Adipose tissue (tissue), 3 donors: ENCODE measurements around the gene BCKDHA. TPM values are rescaled to one million over a fixed set of nuclear protein-coding genes. Genes with fewer than 3 reads are reported as not detected.
A peak's percentile ranks its signal among the peaks of the same experiment; 100 is the strongest.

ENCODE experiments used
- H3K27ac ChIP-seq: one replicate; pipeline ENCODE4 v1.5.1; 2013; ENCODE audit warnings: low read depth, low read length
- WGBS, 3 donors: extraction: QIAGEN DNeasy Blood & Tissue Kit; methylation state at CpG; one replicate each; pipeline ENCODE4 v1.1.7; 2013; 5-methylcytosine and 5-hydroxymethylcytosine counted together
- polyA plus RNA-seq, 3 donors: library from polyadenylated mRNA; stranded (reverse); fragments of 200-250 nt; gene quantifications; one replicate each; pipeline ENCODE4 v1.2.3, GENCODE V29; 2013
- donor health status: healthy with polysubstance abuse.
- donor health status: Bipolar disorder and iron deficiency.
- donor health status: healthy.

The BCKDHA gene
- polyA plus RNA-seq, result 10 to 100 TPM; 42.6 to 61.2 (median 49.3) TPM

DNA sequence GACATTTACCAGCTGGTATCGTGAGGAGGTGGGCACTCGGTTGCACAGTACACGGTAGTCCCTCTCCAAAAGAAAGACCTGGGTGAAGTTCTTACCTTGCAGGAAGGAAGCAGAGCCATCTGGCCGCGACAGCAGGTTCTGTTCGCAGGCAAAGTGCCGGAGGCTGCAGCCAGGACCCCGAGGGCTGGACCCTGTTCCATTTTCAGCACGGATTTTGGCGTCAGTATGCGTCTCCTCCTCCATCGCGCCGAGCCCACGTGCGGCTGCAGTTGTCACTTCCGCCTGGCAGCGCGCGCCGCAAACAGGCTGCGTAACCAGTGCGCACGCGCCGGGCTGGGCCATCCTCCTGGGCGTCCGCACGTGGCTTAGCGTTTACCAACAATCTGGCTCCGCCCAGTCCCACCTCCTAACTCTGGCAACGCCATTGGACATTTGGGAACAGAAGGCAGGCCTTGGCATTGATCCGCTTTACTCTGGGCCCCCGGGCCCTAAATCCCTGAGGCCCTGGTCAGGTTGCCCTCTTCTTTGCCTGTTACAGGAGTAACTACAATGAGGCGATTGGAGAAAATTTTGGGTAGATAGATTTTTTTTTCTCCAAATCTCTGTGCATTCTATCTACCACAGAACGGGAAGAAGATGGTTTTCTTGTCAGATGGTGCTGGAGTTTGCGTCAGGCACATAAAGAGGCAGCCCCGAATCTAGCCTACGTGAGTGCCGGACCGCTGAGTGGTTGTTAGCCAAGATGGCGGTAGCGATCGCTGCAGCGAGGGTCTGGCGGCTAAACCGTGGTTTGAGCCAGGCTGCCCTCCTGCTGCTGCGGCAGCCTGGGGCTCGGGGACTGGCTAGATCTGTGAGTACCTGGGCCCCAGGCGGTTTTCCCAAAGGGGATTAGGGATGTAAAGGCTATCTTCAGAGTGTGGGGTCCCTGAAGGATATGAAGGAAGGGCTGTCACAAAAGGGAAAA lies at the start of gene BCKDHA, which contains the start of gene EXOSC5:
Gene BCKDHA (plus strand): TSS at position 733 of the 964 bp plus-strand sequence. CDS start 10 bp downstream, at position 743.
Gene EXOSC5 (minus strand): TSS at position 274 of the 964 bp plus-strand sequence. CDS start 31 bp downstream, at position 243.
- no peak within 1 kb of the TSS for H3K27ac ChIP-seq
- WGBS, 3 donors, result 0 to 1% (median 0%) methylated on average over 50 of the region's 50 CpGs

DNA sequence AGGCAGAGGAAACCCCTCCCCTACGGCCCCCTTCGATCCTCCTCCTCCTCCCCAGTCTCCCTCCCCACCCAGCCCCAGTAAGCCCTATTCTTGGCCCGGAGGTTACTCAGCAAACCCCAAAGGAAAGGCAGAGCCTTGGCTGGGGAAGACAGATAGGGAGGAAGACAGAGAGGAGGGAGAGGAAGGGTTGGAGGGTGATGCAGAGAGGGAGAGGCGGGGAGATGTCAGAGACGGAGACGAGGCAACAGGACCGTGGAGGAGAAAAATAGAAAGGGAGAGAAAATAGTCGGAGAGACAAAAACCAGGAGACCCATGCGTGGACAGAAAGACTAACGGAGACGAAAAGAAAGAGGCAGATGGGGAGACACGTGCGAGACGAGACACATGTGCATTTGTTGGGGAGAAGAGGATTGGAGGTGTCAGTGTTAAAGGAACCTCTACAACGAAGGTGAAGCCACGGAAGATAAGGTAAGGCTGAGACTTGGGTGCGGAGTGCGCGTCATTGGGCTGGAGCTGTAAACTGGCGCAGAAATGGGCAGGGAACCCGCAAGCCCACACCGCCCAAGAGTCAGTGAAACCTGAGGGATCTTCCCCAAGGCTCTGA lies 46.8 kb upstream of the BCKDHA start:
- 1 to 17% (median 2%) methylated on average over 21 to 22 of the region's 22 CpGs for WGBS, 3 donors

DNA sequence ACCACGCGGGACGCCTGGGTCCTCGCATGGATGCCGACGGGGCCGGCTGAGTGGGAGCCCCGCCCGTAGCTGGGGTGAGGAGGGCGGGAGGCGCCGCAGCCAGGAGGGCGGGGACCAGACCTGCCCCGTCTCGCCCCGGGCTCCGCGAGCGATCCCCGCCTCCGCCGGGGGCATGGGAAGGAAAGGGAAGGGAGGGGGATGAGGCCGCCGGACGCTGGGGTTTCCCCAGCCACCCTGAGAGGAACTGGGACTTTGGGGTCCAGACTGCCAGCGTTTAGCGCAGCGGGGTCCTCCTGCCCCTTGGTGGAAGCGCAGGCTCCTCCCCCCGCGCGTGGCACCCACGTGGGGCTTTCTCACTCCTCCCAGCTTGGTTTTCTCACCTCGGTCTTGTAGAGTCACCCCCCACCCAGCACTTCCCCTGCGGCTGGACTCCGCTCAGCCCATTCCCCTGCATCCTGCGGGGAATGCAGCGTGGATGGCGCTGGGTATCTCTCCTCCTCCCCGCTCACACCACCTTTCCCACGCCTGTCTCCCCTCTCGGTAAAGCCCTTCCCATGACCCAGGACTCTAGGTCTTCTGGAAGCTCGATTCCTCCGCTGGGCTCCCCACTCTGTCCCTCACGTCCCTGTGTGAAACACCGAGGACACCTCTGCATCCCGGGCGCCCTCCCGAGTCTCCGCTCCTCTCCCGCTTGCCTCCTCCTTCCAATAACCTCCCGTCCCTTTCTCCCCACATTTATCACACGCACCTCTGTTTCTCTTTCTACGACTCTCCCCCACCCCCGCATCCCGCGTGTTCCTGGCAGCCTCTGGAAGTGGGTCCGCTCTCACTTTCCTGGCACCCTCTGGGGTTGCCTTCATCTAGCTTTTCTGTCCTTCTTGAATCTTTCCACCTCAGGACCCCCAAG lies 46.0 kb upstream of the BCKDHA start:
- 1% methylated on average over 35 to 58 of the region's 58 CpGs for WGBS, 3 donors
- peak overlapping the region; percentile 7 for H3K27ac ChIP-seq

More for the DNA sequence above, 46.8 kb upstream of the BCKDHA start:
- no peak overlapping the region for H3K27ac ChIP-seq

DNA sequence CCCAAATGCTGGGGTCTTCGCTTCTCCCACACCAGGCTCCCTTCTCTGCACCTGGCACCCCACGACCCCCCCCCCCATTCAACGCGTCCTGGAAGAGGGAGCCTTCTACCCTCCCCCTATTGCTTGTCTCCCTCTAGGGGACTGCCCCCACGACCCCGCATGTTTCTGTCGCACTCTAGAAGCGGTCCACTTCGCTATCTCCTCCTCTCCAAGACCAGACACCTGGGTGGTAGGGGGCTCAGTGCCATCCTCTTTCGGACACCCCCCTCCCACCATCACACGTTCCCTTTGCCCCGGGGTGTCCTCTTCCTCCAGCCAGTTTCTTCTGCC lies 45.4 kb upstream of the BCKDHA start:
- 0 to 2% (median 1%) methylated on average over 12 of the region's 12 CpGs for WGBS, 3 donors
- peak overlapping the region; percentile 7 for H3K27ac ChIP-seq

DNA sequence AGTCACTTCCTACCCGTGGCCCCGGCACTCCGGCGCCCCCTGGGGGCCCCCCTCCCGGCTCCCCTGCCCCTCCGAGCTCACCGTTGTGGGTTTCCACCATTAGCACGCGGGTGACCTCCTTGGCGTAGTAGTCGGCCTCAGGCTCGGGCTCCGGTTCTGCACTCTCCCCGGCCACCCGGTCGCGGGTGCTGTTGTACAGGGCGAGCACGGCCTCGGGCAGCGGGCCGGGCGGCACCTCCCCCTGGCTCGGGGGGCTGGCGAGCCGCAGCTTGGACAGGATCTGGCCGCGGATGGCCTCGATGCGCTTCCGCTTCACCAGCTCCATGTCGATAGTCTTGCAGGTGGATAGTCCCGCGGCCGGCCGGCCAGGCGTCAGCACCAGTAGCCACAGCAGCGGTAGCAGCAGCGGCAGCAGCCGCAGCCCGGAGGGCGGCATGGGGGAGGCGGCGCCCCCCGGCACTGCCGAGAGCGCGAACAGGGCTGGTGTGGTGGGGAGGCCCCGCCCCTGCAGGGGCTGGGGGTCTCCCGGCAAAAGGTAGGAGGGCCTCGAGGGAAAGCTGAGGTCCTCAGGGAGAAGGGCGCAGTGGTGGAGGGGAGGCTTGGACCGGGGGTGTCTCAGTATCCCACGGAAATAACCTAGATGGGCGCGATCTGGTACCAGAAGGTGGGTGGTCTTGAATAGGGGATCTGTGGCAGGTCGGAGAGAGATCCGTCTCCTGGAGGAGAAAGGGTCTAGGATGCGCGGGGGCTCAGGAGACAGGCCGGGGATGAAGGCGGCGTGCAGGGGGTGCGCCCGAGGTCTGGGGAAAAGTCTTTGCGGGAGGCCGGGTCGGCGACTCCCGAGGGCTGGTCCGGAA lies 44.8 kb upstream of the BCKDHA start:
- no peak overlapping the region for H3K27ac ChIP-seq
- WGBS, 3 donors, result 0 to 1% (median 1%) methylated on average over 65 to 71 of the region's 71 CpGs

DNA sequence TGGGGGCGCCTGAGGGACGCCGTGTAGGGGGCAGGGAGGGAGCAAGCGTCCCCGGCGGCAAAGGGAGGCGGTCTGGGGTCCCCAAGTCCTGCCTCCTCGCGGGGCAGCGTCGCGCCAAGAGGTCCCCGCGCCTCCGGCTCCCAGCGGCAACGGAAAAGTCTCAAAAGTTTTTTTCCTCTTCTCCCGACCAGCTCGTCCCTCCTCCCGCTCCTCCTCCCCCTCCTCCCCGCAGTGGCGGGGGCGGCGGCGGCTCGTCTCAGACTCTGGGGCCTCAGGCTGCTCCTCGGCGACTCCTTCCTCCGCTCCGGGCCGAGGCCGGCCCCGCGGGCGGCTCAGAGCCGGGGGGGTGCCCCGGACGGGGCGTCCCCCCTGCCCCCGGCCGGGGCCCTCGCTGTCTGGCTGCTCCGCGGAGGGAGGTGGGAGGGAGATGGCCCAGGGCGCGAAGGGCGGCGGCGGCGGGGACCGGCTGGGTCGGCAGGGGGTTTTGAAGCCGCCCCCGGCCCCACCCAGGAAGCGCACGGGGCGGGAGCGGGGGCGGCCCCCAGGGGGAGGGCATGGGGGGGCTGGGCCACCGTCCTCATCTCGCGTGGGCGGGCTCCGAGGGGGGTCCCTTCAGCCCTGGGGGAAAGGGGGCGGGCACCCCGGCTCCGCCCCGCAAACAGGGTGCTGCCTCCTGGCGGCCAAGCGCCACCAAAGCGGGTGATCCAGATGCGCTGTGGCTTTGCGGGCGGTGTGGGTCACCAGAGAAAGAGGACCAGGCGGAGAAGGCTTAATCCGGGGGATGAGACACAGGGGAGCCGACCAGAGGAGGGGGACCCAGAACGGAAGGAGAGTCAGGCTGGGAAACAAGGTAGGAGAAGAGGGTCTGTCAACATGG lies 43.9 kb upstream of the BCKDHA start, which contains the start of gene TGFB1:
Gene TGFB1 (minus strand): TSS at position 457 of the 877 bp plus-strand sequence. CDS start 878 bp downstream, outside the sequence.
- WGBS, 3 donors, result 1% methylated on average over 44 to 78 of the region's 78 CpGs
- peak within 1 kb of the TSS; percentile 62 for H3K27ac ChIP-seq

DNA sequence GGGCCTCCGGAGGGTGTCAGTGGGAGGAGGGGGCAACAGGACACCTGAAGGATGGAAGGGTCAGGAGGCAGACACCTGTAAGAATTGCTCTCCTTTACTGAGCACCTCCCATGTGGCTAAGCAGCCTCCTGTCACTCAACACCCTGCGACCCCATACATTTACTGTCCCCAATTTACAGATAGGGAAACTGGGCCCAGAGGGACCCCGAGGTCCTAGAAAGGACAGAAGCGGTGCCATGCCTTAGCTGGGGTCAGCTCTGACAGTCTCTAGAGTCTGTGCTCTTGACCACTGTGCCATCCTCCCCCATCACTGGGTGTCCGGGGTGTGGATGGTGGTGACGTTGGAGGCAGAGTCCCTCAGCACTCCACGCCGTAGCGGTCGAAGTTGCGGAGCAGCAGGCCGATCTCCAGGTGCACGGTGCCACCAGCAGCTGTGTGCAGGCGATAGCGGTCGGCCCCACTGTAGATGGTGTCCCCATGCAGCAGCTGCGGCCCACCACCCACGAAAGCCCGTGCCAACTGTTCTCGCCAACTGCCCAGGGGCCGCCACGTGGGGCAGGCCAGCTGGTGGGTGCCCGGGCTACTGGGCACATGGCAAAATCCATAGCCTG lies 43.2 kb upstream of the BCKDHA start:
- no peak overlapping the region for H3K27ac ChIP-seq
- 89 to 92% (median 90%) methylated on average over 23 of the region's 23 CpGs for WGBS, 3 donors

DNA sequence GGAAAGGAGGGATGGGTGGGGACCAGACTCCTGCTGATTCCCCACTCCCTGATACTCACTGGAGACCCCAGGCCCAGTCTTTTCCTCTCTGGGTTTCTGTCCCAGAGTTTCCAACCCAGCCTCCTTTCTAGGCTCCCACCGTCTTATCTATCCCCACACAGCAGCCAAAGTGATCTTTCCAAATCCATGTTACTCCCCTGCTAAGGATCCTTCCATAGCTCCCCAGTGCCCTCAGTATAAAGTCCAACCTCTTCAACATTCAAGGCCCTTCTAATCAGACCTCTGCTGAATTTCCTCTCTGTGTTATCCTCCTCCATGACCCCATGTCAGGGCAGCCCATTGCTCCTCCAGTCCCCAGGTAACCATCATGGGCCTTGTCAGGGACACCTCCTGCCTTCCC lies 42.6 kb upstream of the BCKDHA start:
- H3K27ac ChIP-seq, result no peak overlapping the region
- 88 to 100% (median 100%) methylated on average over 1 of the region's 1 CpG for WGBS, 3 donors

DNA sequence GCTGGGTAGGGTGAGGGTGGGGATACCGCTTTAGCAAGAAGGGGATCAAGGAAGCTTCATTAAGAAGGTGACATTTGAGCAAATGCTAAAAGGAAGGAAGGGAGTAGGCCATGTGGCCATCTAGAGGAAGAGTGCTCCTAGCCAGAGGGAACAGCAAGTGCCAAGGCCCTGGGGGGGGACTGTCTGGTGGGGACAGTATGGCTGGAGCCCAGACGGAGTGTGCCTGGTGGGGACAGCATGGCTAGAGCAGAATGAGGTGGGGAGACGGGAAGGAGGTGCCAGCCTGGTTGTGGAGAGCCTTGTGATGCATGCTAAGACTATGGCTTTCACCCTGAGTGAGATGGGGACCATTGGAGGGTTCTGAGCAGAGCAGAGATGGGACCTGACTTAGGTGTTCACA lies 41.8 kb upstream of the BCKDHA start:
- H3K27ac ChIP-seq, result no peak overlapping the region
- WGBS, 3 donors, result 49 to 79% (median 63%) methylated on average over 3 of the region's 3 CpGs

DNA sequence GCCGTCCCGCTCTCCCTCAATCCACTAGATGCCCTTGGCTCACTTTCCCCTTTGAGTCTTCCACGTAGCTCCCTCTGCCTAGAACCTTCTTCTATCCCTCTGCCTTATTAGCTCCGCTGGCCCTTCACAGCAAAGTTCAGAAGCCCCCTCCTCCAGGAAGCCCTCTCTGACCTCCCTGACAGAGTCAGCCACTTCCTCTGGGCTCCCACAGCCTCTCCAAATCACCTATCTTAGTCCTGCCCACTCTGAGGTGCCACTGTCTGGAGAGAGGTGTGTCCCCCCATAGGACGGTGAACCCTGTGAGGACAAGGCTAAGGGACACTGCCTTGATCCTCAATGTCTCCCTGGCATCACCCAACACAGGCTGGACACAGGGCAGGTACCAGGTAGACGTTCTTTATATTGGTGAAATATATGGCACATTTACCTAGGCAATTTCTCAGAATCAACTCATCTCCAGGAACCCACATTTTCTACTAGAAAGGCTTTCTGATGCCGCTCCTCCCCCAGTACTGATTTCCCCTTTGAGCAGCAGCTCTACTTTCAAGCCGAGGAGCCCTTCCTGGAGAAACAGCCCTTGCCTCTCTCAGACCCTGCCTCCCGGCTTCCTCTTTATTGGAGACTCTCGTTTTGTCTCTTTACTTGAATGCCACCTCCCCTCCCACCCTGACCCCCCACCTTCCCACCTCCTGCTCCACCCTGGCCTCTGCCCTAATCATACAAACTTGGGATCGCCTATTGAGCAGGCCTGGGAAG lies 40.5 kb upstream of the BCKDHA start:
- no peak overlapping the region for H3K27ac ChIP-seq
- WGBS, 3 donors, result 66 to 79% (median 69%) methylated on average over 11 of the region's 11 CpGs

DNA sequence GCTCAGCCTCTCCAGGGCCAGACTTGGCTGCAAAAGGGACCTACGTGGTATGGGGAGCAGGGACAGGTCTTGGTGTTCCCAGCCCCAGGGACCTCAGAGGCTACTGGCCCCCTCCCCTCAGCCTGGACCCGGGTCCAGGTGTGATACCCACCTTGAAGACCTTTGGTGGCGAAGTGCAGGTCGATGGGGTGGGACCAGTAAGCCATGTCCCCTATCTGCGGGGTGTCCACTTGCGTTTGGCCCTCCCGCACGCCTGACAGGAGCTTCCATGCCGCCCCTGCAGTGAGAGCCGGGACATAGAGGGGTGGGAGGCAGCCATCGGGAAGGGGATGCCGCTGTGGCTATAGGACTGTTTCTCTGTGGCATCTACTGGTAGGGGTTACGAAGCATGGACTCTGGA lies 39.9 kb upstream of the BCKDHA start:
- WGBS, 3 donors, result 92 to 94% (median 93%) methylated on average over 13 of the region's 13 CpGs
- no peak overlapping the region for H3K27ac ChIP-seq

DNA sequence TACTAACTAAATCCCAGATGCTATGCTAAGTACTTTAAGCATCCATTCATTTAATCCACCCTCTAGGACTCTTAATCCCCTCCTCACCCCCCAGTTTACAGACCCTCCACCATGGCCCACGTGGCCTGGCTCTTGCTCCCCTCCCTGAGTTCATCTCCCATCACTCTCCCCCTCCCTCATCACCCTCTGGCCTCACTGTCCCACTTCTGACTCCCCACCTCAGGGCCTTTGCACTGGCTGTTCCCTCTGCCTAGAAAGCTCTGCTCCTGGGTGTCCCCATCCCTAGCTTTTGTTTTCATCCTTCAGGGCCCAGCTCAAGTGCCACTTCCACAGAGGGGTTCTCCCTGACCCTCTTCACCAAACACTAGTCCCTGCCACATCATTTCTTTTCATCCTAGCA lies 37.9 kb upstream of the BCKDHA start:
- no peak overlapping the region for H3K27ac ChIP-seq
- 88 to 100% (median 95%) methylated on average over 1 of the region's 1 CpG for WGBS, 3 donors

DNA sequence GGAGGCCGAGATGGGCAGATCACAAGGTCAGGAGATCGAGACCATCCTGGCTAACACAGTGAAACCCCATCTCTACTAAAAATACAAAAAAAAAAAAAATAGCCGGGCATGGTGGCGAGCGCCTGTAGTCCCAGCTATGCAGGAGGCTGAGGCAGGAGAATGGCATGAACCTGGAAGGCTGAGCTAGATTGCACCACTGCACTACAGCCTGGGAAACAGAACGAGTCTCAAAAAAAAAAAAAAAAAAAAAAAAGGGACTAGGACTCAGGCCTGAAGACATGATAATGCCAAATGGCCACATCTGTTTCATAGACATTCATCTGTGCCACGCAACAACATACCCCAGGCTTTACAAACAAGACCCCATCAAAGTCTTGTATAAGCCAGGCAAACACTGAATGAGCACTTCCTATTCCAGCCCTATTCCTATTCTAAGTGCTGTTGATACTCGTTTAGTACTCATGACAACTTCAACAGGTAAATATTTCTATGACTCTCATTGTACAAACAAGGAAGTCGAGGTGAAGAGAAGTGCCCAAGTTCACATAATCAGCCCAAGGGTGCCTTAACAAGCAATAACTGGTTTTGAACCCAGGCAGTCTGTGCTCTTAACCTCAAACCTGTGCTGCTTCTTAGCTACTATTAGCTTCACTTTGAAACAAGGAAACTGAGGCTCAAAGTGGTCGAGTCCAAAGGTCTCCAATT lies 35.3 kb upstream of the BCKDHA start:
- no peak overlapping the region for H3K27ac ChIP-seq
- WGBS, 3 donors, result 74 to 89% (median 83%) methylated on average over 8 to 10 of the region's 10 CpGs

DNA sequence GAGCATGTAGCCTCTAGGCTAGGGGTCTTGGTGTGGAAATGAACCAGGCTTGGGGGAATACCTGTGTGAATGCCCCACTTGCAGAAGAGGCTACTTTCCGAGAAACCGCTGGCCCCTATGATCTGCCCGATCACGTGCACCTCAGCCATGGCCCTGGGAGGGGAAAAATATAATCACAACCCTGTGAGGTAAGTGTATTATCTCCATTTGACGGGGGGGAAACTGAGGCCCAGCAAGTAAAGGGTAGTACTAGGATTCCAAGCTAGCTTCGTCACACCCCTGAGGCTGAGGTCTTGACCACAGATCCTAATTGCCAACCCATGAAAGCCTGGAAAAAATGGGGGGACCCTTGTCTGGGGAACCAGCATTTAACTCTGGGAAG lies 34.3 kb upstream of the BCKDHA start:
- 43 to 51% (median 49%) methylated on average over 6 of the region's 6 CpGs for WGBS, 3 donors
- H3K27ac ChIP-seq, result no peak overlapping the region
